Prostate gland (tissue), 2 donors: ENCODE results near the gene RBAK. TPM values are rescaled to one million over a fixed set of nuclear protein-coding genes. Genes with fewer than 3 reads are reported as not detected.
"Not testable (repeated sequence)": the region's sequence is repeated elsewhere in the genome, so short reads cannot be mapped to it uniquely, and the experiment has no call there.

Source experiments
- DNase-seq: peaks from one replicate; pipeline ENCODE4 v3.0.0-alpha.2; 2019; ENCODE audit warnings: low spot score
- H3K27ac ChIP-seq, 2 donors: fragments of 200-600 bp; sonication (generic); 2 replicates each; pipeline ENCODE4 v1.5.1; 2017 to 2019
- H3K27me3 ChIP-seq: fragments of 200-600 bp; sonication (generic); replicated peaks from 2 replicates; pipeline ENCODE4 v1.5.1; 2019; ENCODE audit not compliant: insufficient read depth
- H3K36me3 ChIP-seq, 2 donors: fragments of 200-600 bp; sonication (generic); 1 replicate in 1 of 2; 2 replicates in 1 of 2; pipeline versions ENCODE4 v1.5.1 to v1.8.1; 2017 to 2019
- H3K4me1 ChIP-seq: fragments of 200-600 bp; sonication (generic); replicated peaks from 2 replicates; pipeline ENCODE4 v1.5.1; 2019
- H3K4me3 ChIP-seq, 2 donors: fragments of 200-600 bp; sonication (generic); 2 replicates each; pipeline ENCODE4 v1.5.1; 2017 to 2019
- H3K9me3 ChIP-seq: fragments of 200-600 bp; sonication (generic); 2 replicates; pipeline ENCODE4 v1.5.1; 2017
- CTCF ChIP-seq, 4 experiments: fragments of 200-600 bp in 2 of 4; fragments of 450-650 bp in 2 of 4; sonication (generic) in 2 of 4; IDR thresholded peaks; 1 replicate in 3 of 4; 2 replicates in 1 of 4; pipeline ENCODE4 v1.5.1; 2016 to 2019; ENCODE audit warnings: antibody characterized with exemption in 4 of 4, mild to moderate bottlenecking in 2 of 4, moderate library complexity in 2 of 4
- POLR2A ChIP-seq: fragments of 450-650 bp; IDR thresholded peaks from one replicate; pipeline ENCODE4 v1.6.1; 2016; ENCODE audit warnings: antibody characterized with exemption, mild to moderate bottlenecking
- POLR2AphosphoS5 ChIP-seq: sonication (generic); formaldehyde crosslinking; IDR thresholded peaks from one replicate; pipeline ENCODE4 v1.6.1; 2017; ENCODE audit warnings: antibody characterized with exemption
- WGBS: methylation state at CpG from one replicate; pipeline ENCODE4 v1.1.5; 2018; 5-methylcytosine and 5-hydroxymethylcytosine counted together
- intact Hi-C: fragments of 100-400 bp; cut with DNase I; formaldehyde crosslinking; loops from one replicate; pipeline ENCODE4 v1.14.2; 2022
- total RNA-seq, 2 donors: library from RNA; depleted of rRNA; stranded (reverse); fragments of >200 nt; gene quantifications; one replicate each; pipeline ENCODE4 v1.1.0, GENCODE V29; 2016

Gene RBAK
- total RNA-seq, 2 donors from 2014 or later, result 10.6 to 11.7 TPM

DNA sequence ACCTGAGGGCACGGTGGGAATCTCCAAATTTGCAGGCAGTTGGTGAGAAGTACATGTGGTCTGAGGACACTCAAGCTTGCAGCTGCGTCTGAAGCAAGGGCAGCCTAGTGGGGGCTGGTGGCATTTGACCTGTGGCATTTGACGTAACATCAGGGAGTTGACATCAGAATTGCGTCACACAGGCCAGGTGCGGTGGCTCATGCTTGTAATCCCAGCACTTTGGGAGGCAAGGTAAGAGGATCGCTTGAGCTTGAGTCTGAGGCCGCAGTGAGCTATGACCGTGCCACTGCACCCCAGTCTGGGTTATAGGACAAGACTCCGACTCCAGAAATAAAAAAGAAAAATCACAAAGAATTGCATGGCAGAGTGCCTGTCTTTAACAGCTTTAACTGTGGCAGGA, 25.6 kb upstream of the RBAK start:
- 97% methylated on average over 9 of the region's 9 CpGs for WGBS
- Histone ChIP-seq H3K27me3 (no peaks in the 10 kb centered on the region), H3K9me3 (no peaks in the 10 kb centered on the region), H3K4me1 (no peaks in the 10 kb centered on the region), H3K4me3 (no peak overlapping the region), H3K36me3 (no peaks in the 10 kb centered on the region), H3K27ac (no peak overlapping the region)
- intact Hi-C loops, result no loop called here
- no peak for TF ChIP-seq POLR2AphosphoS5
- no peak for TF ChIP-seq POLR2A
- no peak for TF ChIP-seq CTCF (IDR thresholded peaks at IDR 0.05)
- no peak for DNase-seq

DNA sequence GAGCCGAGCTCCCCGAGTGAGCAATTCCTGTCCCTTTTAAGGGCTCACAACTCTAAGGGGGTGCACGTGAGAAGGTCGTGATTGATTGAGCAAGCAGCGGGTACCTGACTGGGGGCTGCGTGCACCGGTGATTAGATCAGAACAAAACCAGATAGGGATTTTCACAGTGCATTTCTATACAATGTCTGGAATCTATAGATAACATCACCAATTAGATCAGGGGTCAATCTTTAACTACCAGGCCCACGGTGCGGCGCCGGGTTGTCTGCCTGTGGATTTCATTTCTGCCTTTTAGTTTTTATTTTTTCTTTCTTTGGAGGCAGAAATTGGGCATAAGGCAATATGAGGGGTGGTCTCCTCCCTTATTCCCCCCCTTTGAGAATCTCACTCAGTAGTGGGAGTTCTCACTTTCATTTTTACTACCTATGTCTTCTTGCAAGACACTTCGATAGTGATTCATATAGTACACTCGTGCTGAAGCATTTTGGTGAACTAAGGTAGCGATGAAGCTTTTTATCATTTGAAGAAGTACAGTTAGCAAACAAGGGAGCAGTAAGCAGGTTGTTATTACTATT, 24.6 kb upstream of the RBAK start:
- H3K27ac ChIP-seq, DNase-seq, H3K27me3 ChIP-seq, H3K36me3 ChIP-seq, H3K4me1 ChIP-seq, H3K4me3 ChIP-seq, H3K9me3 ChIP-seq, intact Hi-C loops: not testable (repeated sequence)
- WGBS, result 92% methylated on average over 14 of the region's 14 CpGs

DNA sequence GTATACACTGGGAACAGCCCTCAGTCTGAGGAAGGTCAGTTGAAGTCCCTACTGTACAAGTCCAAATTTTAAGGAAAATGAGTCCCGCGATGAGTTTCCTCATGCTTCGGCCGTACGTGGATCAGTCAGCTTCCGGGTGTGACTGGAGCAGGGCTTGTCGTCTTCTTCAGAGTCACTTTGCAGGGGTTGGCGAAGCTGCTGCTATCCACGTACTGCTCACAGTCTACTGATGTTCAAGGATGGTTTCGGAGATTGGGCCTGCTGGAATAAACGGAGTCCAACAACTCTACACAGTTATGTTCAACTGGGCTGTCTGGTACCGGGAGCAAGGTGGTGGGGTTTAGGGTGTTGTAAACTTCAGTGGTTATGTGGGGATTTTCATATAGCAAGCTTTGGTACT, 22.0 kb upstream of the RBAK start:
- intact Hi-C loops, H3K27me3 ChIP-seq, H3K36me3 ChIP-seq, H3K4me3 ChIP-seq, H3K27ac ChIP-seq, DNase-seq, H3K9me3 ChIP-seq, H3K4me1 ChIP-seq: not testable (repeated sequence)
- WGBS, result 96% methylated on average over 12 of the region's 12 CpGs

GRCh38 chr7:5027796-5028410, 17.8 kb upstream of the RBAK start:
- H3K4me3 ChIP-seq, H3K36me3 ChIP-seq, DNase-seq, intact Hi-C loops, H3K27me3 ChIP-seq, H3K9me3 ChIP-seq, H3K27ac ChIP-seq, H3K4me1 ChIP-seq: not testable (repeated sequence)
- 97% methylated on average over 14 of the region's 14 CpGs for WGBS

- H3K4me3 ChIP-seq, DNase-seq, H3K9me3 ChIP-seq, H3K36me3 ChIP-seq, H3K27ac ChIP-seq, intact Hi-C loops, H3K27me3 ChIP-seq, H3K4me1 ChIP-seq: not testable (repeated sequence)
- WGBS, result 92% methylated on average over 10 of the region's 10 CpGs
These were observed 12.5 kb upstream of the RBAK start for GRCh38 chr7:5033186-5033585.

DNA sequence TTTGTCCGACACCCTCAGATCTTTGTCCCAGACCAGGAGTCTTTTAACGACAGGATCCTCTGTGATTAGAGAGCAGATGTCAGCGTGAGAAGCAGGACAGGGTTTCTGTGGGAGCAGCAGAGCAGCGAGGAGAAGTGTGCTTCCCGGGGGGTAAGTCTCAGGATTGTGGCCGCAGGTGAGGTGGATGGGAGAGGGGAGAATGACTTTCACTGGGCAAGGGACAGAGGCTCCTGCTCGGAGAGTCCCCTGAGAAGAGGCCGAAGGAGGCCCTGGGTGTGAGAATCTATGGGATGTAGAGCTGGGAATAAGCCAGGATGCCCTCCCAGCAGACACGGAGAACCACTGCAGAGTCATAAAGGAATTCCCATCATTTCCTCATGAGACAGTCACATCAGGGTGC, 10.4 kb upstream of the RBAK start:
- Histone ChIP-seq H3K4me3 (no peak overlapping the region), H3K36me3 (no peaks in the 10 kb centered on the region), H3K27me3 (no peaks in the 10 kb centered on the region), H3K9me3 (no peaks in the 10 kb centered on the region), H3K27ac (no peak overlapping the region), H3K4me1 (no peaks in the 10 kb centered on the region)
- TF ChIP-seq POLR2AphosphoS5 (no peak), POLR2A (no peak), CTCF (IDR thresholded peaks at IDR 0.05) (no peak)
- no peak for DNase-seq
- WGBS, result 82% methylated on average over 9 of the region's 9 CpGs
- intact Hi-C loops, result no loop called here

GRCh38 chr7:5036446-5036845, 9.2 kb upstream of the RBAK start:
- Histone ChIP-seq H3K4me1 (no peaks in the 10 kb centered on the region), H3K27ac (no peak overlapping the region), H3K4me3 (no peak overlapping the region), H3K9me3 (no peaks in the 10 kb centered on the region), H3K27me3 (no peaks in the 10 kb centered on the region), H3K36me3 (no peaks in the 10 kb centered on the region)
- TF ChIP-seq CTCF (IDR thresholded peaks at IDR 0.05) (no peak), POLR2AphosphoS5 (no peak), POLR2A (no peak)
- 90% methylated on average over 9 of the region's 9 CpGs for WGBS
- DNase-seq, result no peak
- intact Hi-C loops, result no loop called here
